Osteocyte (in vitro differentiated cells): ENCODE results near the gene LRRC1. TPM values are rescaled to one million over a fixed set of nuclear protein-coding genes. Genes with fewer than 3 reads are reported as not detected.

ENCODE experiments used
- DNase-seq: peaks from one replicate; pipeline ENCODE4 v3.0.0; 2021; ENCODE audit warnings: mixed read lengths; ENCODE audit not compliant: unreplicated experiment; ENCODE audit errors: extremely low spot score
- H3K27ac Mint-ChIP-seq: one replicate; pipeline ENCODE4 v1.8.0; 2021; ENCODE audit warnings: mild to moderate bottlenecking, mixed read lengths; ENCODE audit not compliant: unreplicated experiment
- H3K27me3 Mint-ChIP-seq: one replicate; pipeline ENCODE4 v1.8.0; 2021; ENCODE audit warnings: mixed read lengths; ENCODE audit not compliant: unreplicated experiment
- H3K36me3 Mint-ChIP-seq: one replicate; pipeline ENCODE4 v1.8.0; 2021; ENCODE audit warnings: mixed read lengths; ENCODE audit not compliant: unreplicated experiment
- H3K4me1 Mint-ChIP-seq: one replicate; pipeline ENCODE4 v1.8.0; 2021; ENCODE audit warnings: mixed read lengths; ENCODE audit not compliant: unreplicated experiment
- H3K4me3 Mint-ChIP-seq: one replicate; pipeline ENCODE4 v1.8.0; 2021; ENCODE audit warnings: mild to moderate bottlenecking, moderate library complexity, mixed read lengths; ENCODE audit not compliant: unreplicated experiment
- H3K9me3 Mint-ChIP-seq: one replicate; pipeline ENCODE4 v1.8.0; 2021; ENCODE audit warnings: mixed read lengths; ENCODE audit not compliant: unreplicated experiment
- CTCF ChIP-seq: fragments of 200-600 bp; sonication (generic); IDR thresholded peaks from 2 replicates; pipeline ENCODE4 v1.5.0; 2021; ENCODE audit warnings: antibody characterized with exemption, mild to moderate bottlenecking, moderate library complexity
- long read RNA-seq: library from polyadenylated mRNA; unstranded; transcript quantifications from one replicate; pipeline ENCODE4 v2.0.0, GENCODE V29; 2021
- total RNA-seq: library from RNA; stranded (reverse); gene quantifications from 2 replicates; pipeline ENCODE4 v1.2.1, GENCODE V29; 2021

LRRC1 gene
- total RNA-seq = 7.4 and 7.6 TPM in 2 replicates
- long read RNA-seq, partial matches to known transcripts = 0 of 5 reads
- long read RNA-seq, other reads (novel, unspliced or antisense) = 3 of 5 reads

- TF ChIP-seq CTCF = no peak
- no peaks in the 10 kb centered on the region for H3K27me3 Mint-ChIP-seq
- H3K27ac Mint-ChIP-seq = peak within 1 kb of the TSS; percentile 99
- H3K4me3 Mint-ChIP-seq = peak within 1 kb of the TSS; percentile 98
- DNase-seq = peak; percentile 98
- peaks cover 2% of the 10 kb centered on the region for H3K36me3 Mint-ChIP-seq
- peaks cover 4% of the 10 kb centered on the region for H3K9me3 Mint-ChIP-seq
- peaks cover 38% of the 10 kb centered on the region for H3K4me1 Mint-ChIP-seq
Measured at GRCh38 chr6:53794720-53795339, at the start of gene LRRC1. TSS of gene LRRC1 (plus strand) at chr6:53795005. CDS start at chr6:53795257, 252 bp downstream.

- Mint-ChIP-seq H3K36me3 (peaks cover 2% of the 10 kb centered on the region), H3K9me3 (no peaks in the 10 kb centered on the region), H3K4me3 (no peak overlapping the region), H3K4me1 (no peaks in the 10 kb centered on the region), H3K27ac (no peak overlapping the region), H3K27me3 (no peaks in the 10 kb centered on the region)
- DNase-seq = no peak
- no peak for TF ChIP-seq CTCF
Measured at GRCh38 chr6:53746442-53747103, 48.2 kb upstream of the LRRC1 start.

DNA sequence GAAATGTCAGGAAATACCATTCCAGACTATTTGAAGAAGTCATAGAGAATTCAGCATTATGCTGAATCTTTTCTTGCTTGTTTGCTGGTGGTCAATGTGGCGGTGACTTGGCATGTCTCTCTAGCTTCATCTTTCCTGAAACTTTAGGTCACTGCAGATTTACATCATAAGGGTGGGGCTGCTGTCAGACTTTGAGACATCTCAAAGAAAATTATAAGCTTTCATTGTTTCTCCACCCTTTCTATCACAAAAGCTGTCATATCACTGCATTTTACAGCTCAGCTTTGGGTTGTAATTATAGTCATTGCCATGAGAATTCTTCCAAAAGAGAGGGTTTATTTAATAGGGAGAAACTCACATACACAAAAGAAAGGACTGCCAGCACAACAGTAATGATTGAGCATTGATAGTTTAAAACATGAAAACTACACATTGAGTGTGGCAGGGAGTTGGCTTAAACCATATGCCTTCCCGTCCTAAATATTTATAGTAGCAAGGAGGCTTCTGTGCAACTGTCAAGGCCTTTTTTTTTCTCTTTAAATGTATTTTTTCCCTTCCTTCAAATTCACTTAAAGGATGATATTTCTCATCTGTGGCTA is 44.7 kb upstream of the LRRC1 start:
- Mint-ChIP-seq H3K4me3 (no peak overlapping the region), H3K36me3 (no peaks in the 10 kb centered on the region), H3K4me1 (peaks cover 4% of the 10 kb centered on the region), H3K27me3 (no peaks in the 10 kb centered on the region), H3K27ac (no peak overlapping the region), H3K9me3 (no peaks in the 10 kb centered on the region)
- no peak for TF ChIP-seq CTCF
- no peak for DNase-seq

- H3K36me3 Mint-ChIP-seq = no peaks in the 10 kb centered on the region
- no peak overlapping the region for H3K27ac Mint-ChIP-seq
- no peak overlapping the region for H3K4me3 Mint-ChIP-seq
- DNase-seq = no peak
- H3K27me3 Mint-ChIP-seq = no peaks in the 10 kb centered on the region
- no peaks in the 10 kb centered on the region for H3K9me3 Mint-ChIP-seq
- H3K4me1 Mint-ChIP-seq = peaks cover 4% of the 10 kb centered on the region
- TF ChIP-seq CTCF = no peak
Measured at GRCh38 chr6:53751417-53751816, 43.4 kb upstream of the LRRC1 start.

GRCh38 chr6:53752440-53752839 is 42.4 kb upstream of the LRRC1 start:
- no peaks in the 10 kb centered on the region for H3K36me3 Mint-ChIP-seq
- no peak for TF ChIP-seq CTCF
- no peak for DNase-seq
- H3K4me1 Mint-ChIP-seq = peaks cover 4% of the 10 kb centered on the region
- no peak overlapping the region for H3K27ac Mint-ChIP-seq
- no peaks in the 10 kb centered on the region for H3K9me3 Mint-ChIP-seq
- no peak overlapping the region for H3K4me3 Mint-ChIP-seq
- H3K27me3 Mint-ChIP-seq = no peaks in the 10 kb centered on the region
